Activated CD4-positive, alpha-beta T cell treated with anti-CD3 and anti-CD28 coated beads, Interleukin-2, amount 50 U/mL, for 48 hours (primary cell): ENCODE data around the gene SNX4.
"Not testable (repeated sequence)": the region's sequence is repeated elsewhere in the genome, so short reads cannot be mapped to it uniquely, and the experiment has no call there.

Experiments
- DNase-seq, 2 experiments: peaks; one replicate each; pipeline ENCODE4 v3.0.0-alpha.2; 2020

SNX4 gene

GRCh38 chr3:125461896-125462295 is 58.1 kb downstream of the SNX4 start:
- DNase-seq, result no peak

GRCh38 chr3:125460233-125460632 is 59.8 kb downstream of the SNX4 start:
- DNase-seq, result no peak

- no peak for DNase-seq
These were observed 76.1 kb downstream of the SNX4 start for GRCh38 chr3:125443923-125444322.

- no peak for DNase-seq
These were observed 77.5 kb downstream of the SNX4 start for GRCh38 chr3:125442506-125442905.

GRCh38 chr3:125440970-125441369 is 79.0 kb downstream of the SNX4 start:
- no peak for DNase-seq

- DNase-seq, result no peak
These were observed 79.4 kb downstream of the SNX4 start for GRCh38 chr3:125440559-125440955.

- DNase-seq, result peak; percentile 68 to 73
These were observed 82.2 kb downstream of the SNX4 start for GRCh38 chr3:125437631-125438435.

GRCh38 chr3:125436921-125437320 is 83.1 kb downstream of the SNX4 start:
- DNase-seq, result no peak

- no peak for DNase-seq
These were observed 84.8 kb downstream of the SNX4 start for GRCh38 chr3:125435231-125435630.

GRCh38 chr3:125434582-125435011 is 85.4 kb downstream of the SNX4 start:
- peak; percentile 26 to 57 for DNase-seq

- DNase-seq, result no peak
These were observed 86.4 kb downstream of the SNX4 start for GRCh38 chr3:125433611-125434041.

GRCh38 chr3:125433091-125433534 is 86.9 kb downstream of the SNX4 start:
- no peak for DNase-seq

- DNase-seq, result no peak
These were observed 87.9 kb downstream of the SNX4 start for GRCh38 chr3:125431912-125432790.

- DNase-seq, result no peak
These were observed 88.6 kb downstream of the SNX4 start for GRCh38 chr3:125431391-125431790.

GRCh38 chr3:125428216-125428830 is 91.7 kb downstream of the SNX4 start:
- no peak for DNase-seq

GRCh38 chr3:125418306-125418705 is 101.7 kb downstream of the SNX4 start:
- no peak for DNase-seq

GRCh38 chr3:125416235-125416634 is 103.8 kb downstream of the SNX4 start:
- DNase-seq, result no peak

GRCh38 chr3:125414669-125415068 is 105.3 kb downstream of the SNX4 start:
- DNase-seq, result no peak

- DNase-seq, result no peak
These were observed 109.1 kb downstream of the SNX4 start for GRCh38 chr3:125410922-125411321.

GRCh38 chr3:125406070-125406469 is 113.9 kb downstream of the SNX4 start:
- DNase-seq, result no peak

GRCh38 chr3:125405515-125405914 is 114.5 kb downstream of the SNX4 start:
- not testable (repeated sequence) for DNase-seq

GRCh38 chr3:125403789-125404188 is 116.2 kb downstream of the SNX4 start:
- no peak for DNase-seq

GRCh38 chr3:125402639-125403038 is 117.4 kb downstream of the SNX4 start:
- no peak for DNase-seq
